Glutamatergic neuron (in vitro differentiated cells): Measurements from ENCODE around the gene HDDC3. TPM values are rescaled to one million over a fixed set of nuclear protein-coding genes. Genes with fewer than 3 reads are reported as not detected.

Experiments
- DNase-seq: peaks from one replicate; pipeline ENCODE4 v3.0.0; 2022
- H3K27ac Mint-ChIP-seq: one replicate; pipeline ENCODE4 v1.8.0; 2020; ENCODE audit warnings: mild to moderate bottlenecking, mixed read lengths, inconsistent platforms; ENCODE audit not compliant: unreplicated experiment
- H3K27me3 Mint-ChIP-seq: one replicate; pipeline ENCODE4 v1.8.0; 2020; ENCODE audit warnings: mild to moderate bottlenecking, moderate library complexity, mixed read lengths, inconsistent platforms; ENCODE audit not compliant: unreplicated experiment
- H3K36me3 Mint-ChIP-seq: one replicate; pipeline ENCODE4 v1.8.0; 2020; ENCODE audit warnings: mild to moderate bottlenecking, mixed read lengths, inconsistent platforms; ENCODE audit not compliant: unreplicated experiment
- H3K4me1 Mint-ChIP-seq: one replicate; pipeline ENCODE4 v1.8.0; 2020; ENCODE audit warnings: mild to moderate bottlenecking, low read depth, mixed read lengths, inconsistent platforms; ENCODE audit not compliant: unreplicated experiment
- H3K4me3 Mint-ChIP-seq: one replicate; pipeline ENCODE4 v1.8.0; 2020; ENCODE audit warnings: mild to moderate bottlenecking, mixed read lengths, inconsistent platforms; ENCODE audit not compliant: unreplicated experiment
- H3K9me3 Mint-ChIP-seq: one replicate; pipeline ENCODE4 v1.8.0; 2020; ENCODE audit warnings: mild to moderate bottlenecking, moderate library complexity, mixed read lengths, inconsistent platforms; ENCODE audit not compliant: unreplicated experiment
- total RNA-seq: library from RNA; stranded (reverse); fragmentation: NEBNext Ultra II Directional; extraction: Animal tissue kit (Norgen Biotek cat#: 25700); gene quantifications from one replicate; pipeline ENCODE4 v1.2.1, GENCODE V29; 2021; ENCODE audit not compliant: unreplicated experiment
- TF ChIP-seq, protein P1 (sequence below): fragments of 200-600 bp; sonication (generic); IDR thresholded peaks from one replicate; pipeline ENCODE4 v1.5.0; 2021; ENCODE audit not compliant: partially characterized antibody, unreplicated experiment

The HDDC3 gene
- total RNA-seq, 1 donor from 2014 or later: 10.7 TPM

DNA sequence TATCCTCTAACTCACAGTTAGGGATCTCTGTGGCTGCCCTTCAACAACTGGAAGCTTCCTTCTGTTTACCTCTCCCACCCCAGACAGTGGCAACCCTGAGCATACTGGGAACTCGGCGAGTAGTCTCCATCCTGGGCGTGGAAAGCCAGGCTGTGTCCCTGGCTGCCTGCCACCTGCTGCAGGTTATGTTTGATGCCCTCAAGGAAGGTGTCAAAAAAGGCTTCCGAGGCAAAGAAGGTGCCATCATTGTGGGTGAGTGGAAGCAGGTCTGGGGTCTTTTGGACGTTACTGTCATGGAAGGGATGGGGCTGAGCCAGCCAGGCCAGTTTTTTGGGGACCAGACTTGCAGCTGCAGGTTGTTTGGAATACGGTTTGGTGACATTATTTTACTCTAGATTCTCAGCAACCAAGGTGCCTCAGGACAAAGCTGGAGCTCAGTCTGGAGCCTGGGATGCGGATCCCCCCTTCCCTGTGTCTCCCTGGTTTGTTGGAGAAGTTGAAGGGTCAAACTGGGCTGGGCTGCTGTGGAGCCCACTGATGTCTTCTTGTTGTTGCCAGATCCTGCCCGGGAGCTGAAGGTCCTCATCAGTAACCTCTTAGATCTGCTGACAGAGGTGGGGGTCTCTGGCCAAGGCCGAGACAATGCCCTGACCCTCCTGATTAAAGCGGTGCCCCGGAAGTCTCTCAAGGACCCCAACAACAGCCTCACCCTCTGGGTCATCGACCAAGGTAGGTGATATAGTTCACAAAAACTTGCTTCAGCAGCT, 10.2 kb upstream of the HDDC3 start:
- TF ChIP-seq, protein P1, sequence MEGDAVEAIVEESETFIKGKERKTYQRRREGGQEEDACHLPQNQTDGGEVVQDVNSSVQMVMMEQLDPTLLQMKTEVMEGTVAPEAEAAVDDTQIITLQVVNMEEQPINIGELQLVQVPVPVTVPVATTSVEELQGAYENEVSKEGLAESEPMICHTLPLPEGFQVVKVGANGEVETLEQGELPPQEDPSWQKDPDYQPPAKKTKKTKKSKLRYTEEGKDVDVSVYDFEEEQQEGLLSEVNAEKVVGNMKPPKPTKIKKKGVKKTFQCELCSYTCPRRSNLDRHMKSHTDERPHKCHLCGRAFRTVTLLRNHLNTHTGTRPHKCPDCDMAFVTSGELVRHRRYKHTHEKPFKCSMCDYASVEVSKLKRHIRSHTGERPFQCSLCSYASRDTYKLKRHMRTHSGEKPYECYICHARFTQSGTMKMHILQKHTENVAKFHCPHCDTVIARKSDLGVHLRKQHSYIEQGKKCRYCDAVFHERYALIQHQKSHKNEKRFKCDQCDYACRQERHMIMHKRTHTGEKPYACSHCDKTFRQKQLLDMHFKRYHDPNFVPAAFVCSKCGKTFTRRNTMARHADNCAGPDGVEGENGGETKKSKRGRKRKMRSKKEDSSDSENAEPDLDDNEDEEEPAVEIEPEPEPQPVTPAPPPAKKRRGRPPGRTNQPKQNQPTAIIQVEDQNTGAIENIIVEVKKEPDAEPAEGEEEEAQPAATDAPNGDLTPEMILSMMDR: no peak
- Mint-ChIP-seq H3K27ac (no peak overlapping the region), H3K9me3 (peaks cover 2% of the 10 kb centered on the region), H3K4me3 (no peak overlapping the region), H3K4me1 (no peaks in the 10 kb centered on the region), H3K27me3 (no peaks in the 10 kb centered on the region), H3K36me3 (no peaks in the 10 kb centered on the region)
- DNase-seq: no peak

- Mint-ChIP-seq H3K36me3 (no peaks in the 10 kb centered on the region), H3K4me1 (peaks cover 5% of the 10 kb centered on the region), H3K4me3 (no peak overlapping the region), H3K9me3 (no peaks in the 10 kb centered on the region), H3K27ac (no peak overlapping the region), H3K27me3 (peaks cover 3% of the 10 kb centered on the region)
- TF ChIP-seq, protein P1: no peak
- DNase-seq: no peak
Measured at GRCh38 chr15:90941038-90941437, 8.7 kb upstream of the HDDC3 start.

DNA sequence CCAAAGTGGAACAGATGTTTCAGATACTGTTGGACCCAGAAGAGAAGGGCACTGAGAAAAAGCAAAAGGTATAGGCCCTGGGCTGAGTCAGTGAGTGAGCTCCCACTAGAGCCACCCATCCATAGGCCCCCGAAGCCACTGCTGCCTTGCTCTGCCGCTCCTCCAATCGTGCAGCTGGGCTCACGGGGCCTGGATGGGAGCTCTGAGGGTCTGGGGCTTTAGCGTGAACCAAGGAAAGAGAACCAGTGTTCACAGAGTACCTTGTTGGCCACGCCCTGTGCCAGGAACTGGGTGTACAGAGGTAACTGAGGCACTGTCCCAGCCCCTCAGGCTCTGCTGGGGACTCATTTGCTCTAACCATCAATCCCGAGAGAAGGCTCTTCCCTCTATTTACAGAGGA, 7.4 kb upstream of the HDDC3 start:
- Mint-ChIP-seq H3K27me3 (peaks cover 3% of the 10 kb centered on the region), H3K27ac (no peak overlapping the region), H3K36me3 (no peaks in the 10 kb centered on the region), H3K4me1 (peaks cover 8% of the 10 kb centered on the region), H3K4me3 (no peak overlapping the region), H3K9me3 (no peaks in the 10 kb centered on the region)
- TF ChIP-seq, protein P1: no peak
- no peak for DNase-seq

- no peak for DNase-seq
- H3K4me3 Mint-ChIP-seq: no peak overlapping the region
- H3K4me1 Mint-ChIP-seq: peaks cover 13% of the 10 kb centered on the region
- no peaks in the 10 kb centered on the region for H3K9me3 Mint-ChIP-seq
- H3K27me3 Mint-ChIP-seq: peaks cover 5% of the 10 kb centered on the region
- no peaks in the 10 kb centered on the region for H3K36me3 Mint-ChIP-seq
- no peak overlapping the region for H3K27ac Mint-ChIP-seq
- TF ChIP-seq, protein P1: no peak
Measured at GRCh38 chr15:90938261-90938660, 5.9 kb upstream of the HDDC3 start.

DNA sequence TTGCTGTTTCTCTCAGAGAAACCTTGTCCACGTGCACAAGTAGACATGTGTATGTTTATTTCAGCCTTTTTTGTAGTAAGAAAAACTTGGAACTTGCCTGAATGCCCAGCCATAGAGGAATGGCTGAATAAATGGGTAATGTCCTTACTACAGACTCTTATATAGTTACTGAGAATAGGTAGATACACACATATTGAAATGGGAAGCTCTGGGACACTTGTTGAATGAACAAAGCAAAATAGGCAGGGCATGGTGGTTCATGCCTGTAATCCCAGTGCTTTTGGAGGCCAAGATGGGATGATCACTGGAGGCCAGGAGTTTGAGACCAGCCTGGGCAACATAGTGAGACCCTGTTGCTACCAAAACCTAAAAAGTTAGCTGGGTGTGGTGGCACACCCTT, 4.5 kb upstream of the HDDC3 start:
- TF ChIP-seq, protein P1: no peak
- H3K27ac Mint-ChIP-seq: no peak overlapping the region
- H3K27me3 Mint-ChIP-seq: peaks cover 5% of the 10 kb centered on the region
- DNase-seq: no peak
- no peaks in the 10 kb centered on the region for H3K36me3 Mint-ChIP-seq
- peaks cover 16% of the 10 kb centered on the region for H3K4me1 Mint-ChIP-seq
- no peaks in the 10 kb centered on the region for H3K9me3 Mint-ChIP-seq
- H3K4me3 Mint-ChIP-seq: peak overlapping the region; percentile 95
